ENCODE results near the gene KCNN1. TPM values are rescaled to one million over a fixed set of nuclear protein-coding genes. Genes with fewer than 3 reads are reported as not detected.

The KCNN1 gene
- total and polyA plus RNA-seq, 3 experiments from 2014 or later, result 0.13 to 0.15 TPM; not detected in 1

DNA sequence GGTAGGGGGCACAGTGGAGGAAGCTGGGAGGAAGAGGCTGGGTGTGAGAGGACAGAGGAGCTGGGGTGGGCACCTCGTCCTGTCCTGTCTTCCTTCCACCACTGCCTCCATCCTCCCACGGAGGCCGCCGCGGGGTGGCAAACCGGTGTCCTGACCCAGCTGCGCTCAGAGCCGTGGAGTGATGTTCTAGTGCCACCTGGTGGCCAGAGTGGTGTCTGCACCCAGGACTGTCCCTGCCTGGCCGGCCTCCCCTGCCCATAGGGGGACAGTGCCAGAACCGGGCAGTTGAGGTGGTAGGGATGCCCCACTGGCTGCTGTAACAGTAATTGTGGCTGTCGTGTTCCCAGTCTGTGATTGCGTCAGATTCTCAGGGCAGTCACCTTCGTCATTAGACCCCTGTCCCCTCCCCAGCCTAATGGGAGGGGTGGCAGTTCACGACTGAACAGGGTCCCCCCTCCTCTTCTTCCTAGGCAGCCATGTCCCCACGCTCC is 30.0 kb downstream of the KCNN1 start:
- H3K9me3 ChIP-seq (ENCODE audit: low read length), result no peaks in the 10 kb centered on the region
- peaks cover 13% of the 10 kb centered on the region for H3K4me1 ChIP-seq (ENCODE audit: insufficient read depth, low read length)
- ChIA-PET POLR2A (interaction anchor here (0.6 to 2.3 kb wide), 3 partner anchors 58 to 688 kb away, joined by 8 to 13 read pairs (median 12); partner anchors contain the start of gene RPL18A), CTCF (interaction anchor here (0.6 to 8.7 kb wide), 14 partner anchors 9 to 138 kb away, joined by 3 to 201 read pairs (median 7); partner anchors contain the start of genes CCDC124 and RPL18A)
- no peak overlapping the region for H3K4me3 ChIP-seq (ENCODE audit: low read length)
- no peak overlapping the region for H3K27ac ChIP-seq (ENCODE audit: low read depth, low read length)
- Mint-ChIP-seq H3K4me3 (peak overlapping the region in 1 of 7 donors; percentile 34), H3K9me3 (no peaks in the 10 kb centered on the region), H3K27ac (peak overlapping the region in 4 of 8 donors; percentile 29 to 80 (median 68)), H3K27me3 (no peaks in the 10 kb centered on the region), H3K36me3 (peaks cover 0 to 4% (median 0%) of the 10 kb centered on the region in 3 donors), H3K4me1 (peaks cover 15 to 31% (median 15%) of the 10 kb centered on the region in 3 donors)
- no peaks in the 10 kb centered on the region for H3K27me3 ChIP-seq (ENCODE audit: insufficient read depth, low read length, poor library complexity, severe bottlenecking)
- no peaks in the 10 kb centered on the region for H3K36me3 ChIP-seq (ENCODE audit: insufficient read depth, low read length)
- DNase-seq, result peak; percentile 76 to 87 (median 81)

GRCh38 chr19:17997969-17998826 is 31.3 kb downstream of the KCNN1 start:
- Mint-ChIP-seq H3K27ac (peak overlapping the region in 4 of 8 donors; percentile 42 to 99 (median 86)), H3K36me3 (peaks cover 0 to 15% (median 0%) of the 10 kb centered on the region in 3 donors), H3K9me3 (no peaks in the 10 kb centered on the region), H3K27me3 (no peaks in the 10 kb centered on the region), H3K4me3 (no peak overlapping the region), H3K4me1 (peaks cover 19 to 42% (median 19%) of the 10 kb centered on the region in 3 donors)
- Histone ChIP-seq H3K36me3 (ENCODE audit: insufficient read depth, low read length) (no peaks in the 10 kb centered on the region), H3K27me3 (ENCODE audit: insufficient read depth, low read length, poor library complexity, severe bottlenecking) (no peaks in the 10 kb centered on the region), H3K4me1 (ENCODE audit: insufficient read depth, low read length) (peaks cover 21% of the 10 kb centered on the region), H3K27ac (ENCODE audit: low read depth, low read length) (no peak overlapping the region), H3K4me3 (ENCODE audit: low read length) (no peak overlapping the region), H3K9me3 (ENCODE audit: low read length) (no peaks in the 10 kb centered on the region)
- ChIA-PET CTCF (interaction anchor here (0.8 to 8.7 kb wide), 11 partner anchors 10 to 154 kb away, joined by 3 to 201 read pairs (median 7); partner anchors contain the start of genes CCDC124, KCNN1 and RPL18A), POLR2A (interaction anchor here (1.1 to 2.3 kb wide), 3 partner anchors 59 to 139 kb away, joined by 4 to 13 read pairs (median 12); partner anchors contain the start of genes CCDC124 and RPL18A)
- no peak for DNase-seq

DNA sequence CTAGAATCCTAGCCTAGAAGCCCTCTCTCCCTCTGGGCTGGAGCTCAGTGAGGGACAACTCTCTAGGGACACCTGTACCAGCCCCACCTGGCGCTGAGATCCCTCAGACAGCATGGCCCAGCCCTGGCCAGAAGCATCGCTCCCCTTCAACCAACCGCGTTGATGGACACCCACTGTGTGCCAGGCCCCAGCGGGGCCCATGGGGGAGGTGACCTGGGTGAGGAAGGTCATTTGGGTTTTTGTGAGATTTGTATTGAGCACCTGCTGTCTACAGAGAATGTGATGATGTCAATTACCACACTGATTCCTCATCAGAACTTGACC is 31.9 kb downstream of the KCNN1 start:
- Mint-ChIP-seq H3K9me3 (no peaks in the 10 kb centered on the region), H3K4me3 (peak overlapping the region in 6 of 7 donors; percentile 12 to 70 (median 55)), H3K27ac (peak overlapping the region in 7 of 8 donors; percentile 95 to 100 (median 99)), H3K4me1 (peaks cover 19 to 44% (median 19%) of the 10 kb centered on the region in 3 donors), H3K27me3 (no peaks in the 10 kb centered on the region), H3K36me3 (peaks cover 0 to 17% (median 0%) of the 10 kb centered on the region in 3 donors)
- CTCF ChIA-PET, result interaction anchor here (1.6 to 8.7 kb wide), 5 partner anchors 53 to 140 kb away, joined by 4 to 201 read pairs (median 38); partner anchors contain the start of genes CCDC124 and RPL18A
- Histone ChIP-seq H3K36me3 (ENCODE audit: insufficient read depth, low read length) (no peaks in the 10 kb centered on the region), H3K27ac (ENCODE audit: low read depth, low read length) (no peak overlapping the region), H3K4me3 (ENCODE audit: low read length) (no peak overlapping the region), H3K9me3 (ENCODE audit: low read length) (no peaks in the 10 kb centered on the region), H3K27me3 (ENCODE audit: insufficient read depth, low read length, poor library complexity, severe bottlenecking) (no peaks in the 10 kb centered on the region), H3K4me1 (ENCODE audit: insufficient read depth, low read length) (peaks cover 21% of the 10 kb centered on the region)
- POLR2A ChIA-PET, result no interaction called here
- DNase-seq, result no peak

GRCh38 chr19:17999684-18000479 is 33.0 kb downstream of the KCNN1 start:
- H3K4me3 ChIP-seq (ENCODE audit: low read length), result peak overlapping the region; percentile 43
- H3K27me3 Mint-ChIP-seq, result no peaks in the 10 kb centered on the region

DNA sequence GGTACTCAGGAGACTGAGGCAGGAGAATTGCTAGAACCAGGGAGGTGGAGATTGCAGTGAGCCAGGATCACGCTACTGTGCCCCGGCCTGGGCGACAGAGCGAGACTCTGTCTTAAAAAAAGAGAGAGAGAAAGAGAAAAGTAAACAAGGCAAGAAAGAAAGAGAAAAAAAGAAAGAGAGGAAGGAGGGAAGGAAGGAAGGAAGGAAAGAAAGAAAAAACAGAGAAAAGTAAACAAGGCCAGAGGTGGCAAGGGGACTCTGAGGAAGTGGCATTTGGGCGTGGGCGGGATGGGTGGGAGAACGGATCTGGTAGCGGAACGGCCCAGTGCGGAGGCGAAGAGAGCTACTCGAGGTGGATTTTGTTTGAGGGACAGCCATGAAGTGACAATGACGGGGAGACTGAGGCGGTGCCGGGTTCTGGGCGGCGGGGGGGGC is 33.6 kb downstream of the KCNN1 start:
- ChIA-PET CTCF (interaction anchor here (0.7 to 8.7 kb wide), 8 partner anchors 18 to 519 kb away, joined by 3 to 201 read pairs (median 6); partner anchors contain the start of genes CCDC124 and RPL18A), POLR2A (interaction anchor here (0.6 to 2.1 kb wide), 13 partner anchors 10 to 281 kb away, joined by 3 to 13 read pairs (median 5); partner anchors contain the start of genes CCDC124, JUND, MAST3 and RPL18A)
- Histone ChIP-seq H3K36me3 (ENCODE audit: insufficient read depth, low read length) (no peaks in the 10 kb centered on the region), H3K27me3 (ENCODE audit: insufficient read depth, low read length, poor library complexity, severe bottlenecking) (no peaks in the 10 kb centered on the region), H3K27ac (ENCODE audit: low read depth, low read length) (peak overlapping the region; percentile 73), H3K4me3 (ENCODE audit: low read length) (peak overlapping the region; percentile 43), H3K4me1 (ENCODE audit: insufficient read depth, low read length) (peaks cover 21% of the 10 kb centered on the region), H3K9me3 (ENCODE audit: low read length) (no peaks in the 10 kb centered on the region)
- Mint-ChIP-seq H3K27ac (peak overlapping the region; percentile 93 to 100 (median 98)), H3K4me1 (peaks cover 19 to 44% (median 19%) of the 10 kb centered on the region in 3 donors), H3K36me3 (peaks cover 0 to 20% (median 0%) of the 10 kb centered on the region in 3 donors), H3K4me3 (peak overlapping the region; percentile 81 to 87 (median 84)), H3K9me3 (no peaks in the 10 kb centered on the region), H3K27me3 (no peaks in the 10 kb centered on the region)
- peak in 1 of 5 donors; percentile 56 for DNase-seq

More at GRCh38 chr19:17999684-18000479, 33.0 kb downstream of the KCNN1 start:
- Mint-ChIP-seq H3K4me3 (peak overlapping the region; percentile 81 to 87 (median 84)), H3K9me3 (no peaks in the 10 kb centered on the region), H3K27ac (peak overlapping the region; percentile 93 to 100 (median 98)), H3K4me1 (peaks cover 19 to 44% (median 19%) of the 10 kb centered on the region in 3 donors), H3K36me3 (peaks cover 0 to 19% (median 0%) of the 10 kb centered on the region in 3 donors)
- Histone ChIP-seq H3K27ac (ENCODE audit: low read depth, low read length) (peak overlapping the region; percentile 73), H3K27me3 (ENCODE audit: insufficient read depth, low read length, poor library complexity, severe bottlenecking) (no peaks in the 10 kb centered on the region), H3K9me3 (ENCODE audit: low read length) (no peaks in the 10 kb centered on the region), H3K36me3 (ENCODE audit: insufficient read depth, low read length) (no peaks in the 10 kb centered on the region), H3K4me1 (ENCODE audit: insufficient read depth, low read length) (peaks cover 21% of the 10 kb centered on the region)
- ChIA-PET POLR2A (interaction anchor here (0.6 to 2.1 kb wide), 10 partner anchors 43 to 281 kb away, joined by 3 to 13 read pairs (median 5); partner anchors contain the start of genes CCDC124, JUND and MAST3), CTCF (interaction anchor here (0.7 to 8.7 kb wide), 6 partner anchors 19 to 140 kb away, joined by 4 to 201 read pairs (median 6); partner anchors contain the start of genes CCDC124 and RPL18A)
- peak in 1 of 5 donors; percentile 54 for DNase-seq

DNA sequence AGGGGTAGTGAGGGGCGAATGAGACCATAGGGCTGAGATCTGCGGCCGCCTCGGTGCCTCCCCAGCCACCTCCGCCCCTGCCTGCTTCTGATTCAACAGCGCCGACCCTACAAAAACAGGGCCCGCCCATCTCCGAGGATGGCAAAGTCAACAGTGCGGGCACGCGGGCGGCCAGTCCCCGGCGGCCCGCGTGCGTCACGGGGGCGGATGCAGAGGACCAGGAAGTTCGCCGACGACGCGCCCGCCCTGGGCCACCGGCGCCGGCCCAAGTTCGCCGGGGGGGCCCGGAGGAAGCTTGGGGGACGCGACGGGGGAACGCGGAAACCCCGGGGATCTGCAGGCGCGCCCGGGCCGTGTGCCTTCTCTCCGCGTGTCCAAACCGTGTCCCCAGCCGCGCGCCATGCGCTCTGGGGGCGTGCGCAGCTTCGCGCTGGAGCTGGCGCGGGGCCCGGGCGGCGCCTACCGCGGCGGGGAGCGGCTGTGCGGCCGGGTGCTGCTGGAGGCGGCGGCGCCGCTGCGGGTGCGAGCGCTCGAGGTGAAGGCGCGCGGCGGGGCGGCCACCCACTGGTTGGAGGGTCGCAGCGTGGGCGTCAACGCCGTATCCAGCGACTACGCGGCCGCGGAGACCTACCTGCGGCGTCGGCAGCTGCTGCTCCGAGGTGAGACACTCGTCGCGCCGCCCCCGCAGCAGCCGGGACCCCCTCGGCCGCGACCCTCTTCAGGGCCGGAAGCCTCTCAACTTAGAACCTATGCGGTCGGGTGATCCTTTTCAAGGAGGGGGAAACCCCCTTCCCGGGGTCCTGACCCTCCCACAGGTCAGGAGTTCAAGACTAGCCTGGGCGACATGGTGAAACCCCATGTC is 34.2 kb downstream of the KCNN1 start:
- no peaks in the 10 kb centered on the region for H3K27me3 Mint-ChIP-seq
- H3K27me3 ChIP-seq (ENCODE audit: insufficient read depth, low read length, poor library complexity, severe bottlenecking), result no peaks in the 10 kb centered on the region
- H3K4me3 ChIP-seq (ENCODE audit: low read length), result peak overlapping the region; percentile 90
- peak overlapping the region; percentile 93 to 100 (median 98) for H3K27ac Mint-ChIP-seq
- peak overlapping the region; percentile 81 to 95 (median 90) for H3K4me3 Mint-ChIP-seq
- ChIA-PET POLR2A (interaction anchor here (0.6 to 2.1 kb wide), 17 partner anchors 10 to 1199 kb away, joined by 3 to 13 read pairs (median 5); partner anchors contain the start of genes CCDC124, JUND, MAST3 and RPL18A), CTCF (interaction anchor here (0.8 to 8.7 kb wide), 9 partner anchors 18 to 519 kb away, joined by 3 to 201 read pairs (median 5); partner anchors contain the start of genes CCDC124 and RPL18A)
- no peaks in the 10 kb centered on the region for H3K36me3 ChIP-seq (ENCODE audit: insufficient read depth, low read length)
- peaks cover 21% of the 10 kb centered on the region for H3K4me1 ChIP-seq (ENCODE audit: insufficient read depth, low read length)
- peak; percentile 94 to 98 (median 98) for DNase-seq
- H3K4me1 Mint-ChIP-seq, result peaks cover 19 to 44% (median 19%) of the 10 kb centered on the region in 3 donors
- H3K36me3 Mint-ChIP-seq, result peaks cover 0 to 20% (median 0%) of the 10 kb centered on the region in 3 donors
- H3K27ac ChIP-seq (ENCODE audit: low read depth, low read length), result peak overlapping the region; percentile 88
- no peaks in the 10 kb centered on the region for H3K9me3 Mint-ChIP-seq
- no peaks in the 10 kb centered on the region for H3K9me3 ChIP-seq (ENCODE audit: low read length)

Measured in CD8-positive, alpha-beta memory T cell (primary cell).